Ishikawa (cell line): Measurements from ENCODE around the gene EBPL.
A peak's percentile ranks its signal among the peaks of the same experiment; 100 is the strongest.

Experiments used
- CEBPB ChIP-seq: IDR thresholded peaks from 2 replicates; pipeline ENCODE4 v1.6.1; 2012
- CREB1 ChIP-seq: IDR thresholded peaks from 2 replicates; pipeline ENCODE4 v1.6.1; 2012; ENCODE audit warnings: low read depth
- EGR1 ChIP-seq: IDR thresholded peaks from 2 replicates; pipeline ENCODE4 v1.6.1; 2012
- EP300 ChIP-seq: IDR thresholded peaks from 2 replicates; pipeline ENCODE4 v1.6.1; 2012; ENCODE audit warnings: borderline replicate concordance
- FOXM1 ChIP-seq: IDR thresholded peaks from 2 replicates; pipeline ENCODE4 v1.6.1; 2012; ENCODE audit warnings: low read depth, borderline replicate concordance
- NFIC ChIP-seq: IDR thresholded peaks from 2 replicates; pipeline ENCODE4 v1.6.1; 2012
- RAD21 ChIP-seq: IDR thresholded peaks from 2 replicates; pipeline ENCODE4 v1.6.1; 2012; ENCODE audit warnings: low read depth
- TAF1 ChIP-seq: IDR thresholded peaks from 2 replicates; pipeline ENCODE4 v1.6.1; 2012; ENCODE audit warnings: low read depth, mild to moderate bottlenecking
- TCF12 ChIP-seq: IDR thresholded peaks from 2 replicates; pipeline ENCODE4 v1.6.1; 2012; ENCODE audit warnings: low read depth
- TEAD4 ChIP-seq: IDR thresholded peaks from 2 replicates; pipeline ENCODE4 v1.6.1; 2012
- USF1 ChIP-seq: IDR thresholded peaks from 2 replicates; pipeline ENCODE4 v1.6.1; 2012
- YY1 ChIP-seq: IDR thresholded peaks from 2 replicates; pipeline ENCODE4 v1.6.1; 2012; ENCODE audit warnings: low read depth
- ZBTB7A ChIP-seq: IDR thresholded peaks from 2 replicates; pipeline ENCODE4 v1.6.1; 2012; ENCODE audit warnings: low read depth
- TF ChIP-seq, protein P1 (sequence below): IDR thresholded peaks from 2 replicates; pipeline ENCODE4 v1.6.1; 2012
- TF ChIP-seq, protein P2 (sequence below): IDR thresholded peaks from 2 replicates; pipeline ENCODE4 v1.6.1; 2012; ENCODE audit warnings: low read depth, mild to moderate bottlenecking

Gene EBPL

GRCh38 chr13:49653478-49653877, 37.8 kb downstream of the EBPL start:
- TF ChIP-seq FOXM1 (no peak), RAD21 (no peak), CREB1 (no peak), ZBTB7A (no peak), CEBPB (no peak), TEAD4 (no peak), TCF12 (no peak), YY1 (no peak), USF1 (no peak), NFIC (no peak), EP300 (no peak), EGR1 (no peak), TAF1 (no peak)
- TF ChIP-seq, protein P1, sequence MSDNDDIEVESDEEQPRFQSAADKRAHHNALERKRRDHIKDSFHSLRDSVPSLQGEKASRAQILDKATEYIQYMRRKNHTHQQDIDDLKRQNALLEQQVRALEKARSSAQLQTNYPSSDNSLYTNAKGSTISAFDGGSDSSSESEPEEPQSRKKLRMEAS, result no peak
- TF ChIP-seq, protein P2, sequence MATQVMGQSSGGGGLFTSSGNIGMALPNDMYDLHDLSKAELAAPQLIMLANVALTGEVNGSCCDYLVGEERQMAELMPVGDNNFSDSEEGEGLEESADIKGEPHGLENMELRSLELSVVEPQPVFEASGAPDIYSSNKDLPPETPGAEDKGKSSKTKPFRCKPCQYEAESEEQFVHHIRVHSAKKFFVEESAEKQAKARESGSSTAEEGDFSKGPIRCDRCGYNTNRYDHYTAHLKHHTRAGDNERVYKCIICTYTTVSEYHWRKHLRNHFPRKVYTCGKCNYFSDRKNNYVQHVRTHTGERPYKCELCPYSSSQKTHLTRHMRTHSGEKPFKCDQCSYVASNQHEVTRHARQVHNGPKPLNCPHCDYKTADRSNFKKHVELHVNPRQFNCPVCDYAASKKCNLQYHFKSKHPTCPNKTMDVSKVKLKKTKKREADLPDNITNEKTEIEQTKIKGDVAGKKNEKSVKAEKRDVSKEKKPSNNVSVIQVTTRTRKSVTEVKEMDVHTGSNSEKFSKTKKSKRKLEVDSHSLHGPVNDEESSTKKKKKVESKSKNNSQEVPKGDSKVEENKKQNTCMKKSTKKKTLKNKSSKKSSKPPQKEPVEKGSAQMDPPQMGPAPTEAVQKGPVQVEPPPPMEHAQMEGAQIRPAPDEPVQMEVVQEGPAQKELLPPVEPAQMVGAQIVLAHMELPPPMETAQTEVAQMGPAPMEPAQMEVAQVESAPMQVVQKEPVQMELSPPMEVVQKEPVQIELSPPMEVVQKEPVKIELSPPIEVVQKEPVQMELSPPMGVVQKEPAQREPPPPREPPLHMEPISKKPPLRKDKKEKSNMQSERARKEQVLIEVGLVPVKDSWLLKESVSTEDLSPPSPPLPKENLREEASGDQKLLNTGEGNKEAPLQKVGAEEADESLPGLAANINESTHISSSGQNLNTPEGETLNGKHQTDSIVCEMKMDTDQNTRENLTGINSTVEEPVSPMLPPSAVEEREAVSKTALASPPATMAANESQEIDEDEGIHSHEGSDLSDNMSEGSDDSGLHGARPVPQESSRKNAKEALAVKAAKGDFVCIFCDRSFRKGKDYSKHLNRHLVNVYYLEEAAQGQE, result no peak

DNA sequence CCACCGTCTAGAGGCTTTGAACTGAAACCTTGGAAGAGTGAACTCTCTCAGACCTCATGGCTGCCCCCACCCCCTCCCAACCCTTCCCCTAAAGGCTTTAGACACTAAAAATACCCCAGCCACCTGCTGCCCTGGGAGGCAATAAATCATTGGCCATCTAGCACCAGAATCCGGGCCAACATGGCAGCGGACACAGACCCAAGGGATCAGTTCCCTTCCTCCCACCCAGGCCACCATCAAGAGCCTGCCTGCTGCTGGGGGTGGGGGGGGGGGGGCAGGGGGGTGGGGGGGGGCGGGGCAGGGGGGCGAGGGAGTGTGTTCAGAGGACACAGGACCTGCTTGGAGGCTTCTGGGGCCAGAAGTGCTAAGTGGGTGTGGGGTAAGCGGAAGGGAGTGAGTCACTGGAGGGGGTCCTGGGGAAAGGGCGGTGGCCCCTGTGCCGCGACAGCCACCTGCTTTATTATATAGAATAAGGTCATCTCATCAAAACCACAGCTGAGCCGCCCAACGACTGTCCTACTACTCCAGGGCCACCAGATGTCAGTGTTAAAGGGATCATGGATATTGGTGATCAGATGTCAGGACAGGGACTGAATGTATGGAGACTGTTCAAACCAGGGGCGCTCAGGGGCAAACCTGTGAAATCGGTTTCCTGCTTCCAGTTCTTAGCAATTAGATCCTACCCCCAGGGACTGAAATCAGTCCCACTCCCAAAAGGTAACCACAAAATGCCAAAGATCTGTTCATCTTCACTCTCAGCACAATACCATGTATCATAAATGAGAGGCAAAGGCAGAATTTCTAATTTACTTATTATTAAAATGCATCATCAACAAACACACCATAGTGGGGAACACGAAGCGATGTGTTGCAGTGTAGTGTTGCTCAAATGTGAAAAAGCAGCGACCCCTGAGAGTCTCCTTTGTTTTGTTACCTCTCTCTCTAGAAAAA, 38.7 kb downstream of the EBPL start:
- TF ChIP-seq RAD21 (peak; percentile 60), NFIC (no peak)

DNA sequence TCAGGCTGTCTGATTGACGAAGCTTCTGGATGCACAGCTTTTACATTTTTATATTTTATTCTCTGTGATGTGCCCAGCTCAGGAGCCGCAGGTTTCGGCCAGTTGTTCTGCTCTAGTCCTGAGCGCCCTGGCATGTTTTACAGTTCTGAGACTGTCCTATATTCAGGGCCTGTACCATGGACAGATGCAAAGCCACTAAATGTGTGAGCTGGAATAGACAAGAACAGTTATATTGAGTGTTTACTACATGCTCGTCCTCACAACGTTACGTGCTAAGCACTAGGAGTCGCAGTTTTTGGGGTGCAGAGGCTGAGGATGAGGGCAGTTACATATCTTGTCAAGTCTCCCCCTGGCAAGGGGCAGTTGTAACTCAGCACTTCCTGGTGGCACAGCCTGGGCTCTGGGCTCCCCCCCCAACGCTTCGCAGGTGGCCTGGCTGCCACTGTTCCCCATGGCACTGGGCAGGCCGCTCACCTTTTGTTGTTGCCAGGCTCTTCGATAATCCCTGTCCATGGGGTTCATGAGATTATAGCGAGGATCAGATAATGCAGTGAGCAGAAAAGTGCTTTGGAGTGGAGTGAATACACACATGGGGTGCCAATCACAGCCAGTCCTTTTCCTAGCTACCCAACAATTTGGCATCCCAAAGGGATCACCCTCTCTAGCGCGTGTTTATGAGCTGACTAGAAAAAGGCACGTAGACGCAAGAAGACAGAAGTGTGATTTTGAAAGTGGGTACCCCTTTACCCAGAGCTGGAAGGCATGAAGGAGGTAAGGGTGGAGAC, 39.5 kb downstream of the EBPL start:
- TF ChIP-seq RAD21, result no peak
- TF ChIP-seq, protein P2, result peak; percentile 36; the same call in 1 of the 2 replicates

- TF ChIP-seq CEBPB (no peak), NFIC (no peak)
Measured at GRCh38 chr13:49649963-49650312, 41.3 kb downstream of the EBPL start.

DNA sequence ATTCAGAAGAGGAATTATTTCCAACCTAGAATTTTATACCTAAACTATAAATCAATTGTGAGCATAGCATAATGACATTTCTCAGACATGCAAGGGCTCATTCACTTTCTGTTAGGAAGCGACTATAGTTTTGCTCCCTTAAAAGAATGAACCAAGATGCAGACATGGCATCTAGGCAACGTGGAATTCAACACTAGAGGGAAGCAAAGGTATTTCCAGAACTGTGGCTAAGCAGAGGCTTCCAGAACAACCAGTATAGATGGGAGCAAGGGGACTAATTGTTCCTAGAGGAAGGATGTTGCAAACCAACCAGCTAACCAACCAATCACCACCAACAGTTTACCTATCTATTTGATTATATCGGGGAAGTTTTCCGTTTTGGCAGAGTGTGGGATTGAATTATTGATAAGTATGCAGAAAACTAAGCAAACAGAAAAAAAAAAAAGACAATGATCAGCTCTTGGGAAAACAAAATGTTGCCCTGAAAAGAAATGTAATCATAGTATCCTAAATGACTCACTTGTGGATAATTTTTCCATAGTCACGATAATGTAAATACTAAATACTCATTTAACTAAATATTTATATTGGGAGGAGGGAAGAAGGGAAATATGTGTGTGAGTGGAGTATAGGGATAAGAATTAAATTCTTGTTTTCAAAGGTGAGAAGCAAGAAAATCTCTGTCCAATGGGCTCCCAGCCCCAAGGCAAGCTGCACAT, 41.9 kb downstream of the EBPL start:
- TF ChIP-seq RAD21 (peak; percentile 64), EP300 (no peak)

- TF ChIP-seq NFIC (no peak), EGR1 (no peak), RAD21 (no peak), USF1 (no peak), CREB1 (no peak), TAF1 (no peak), EP300 (no peak), YY1 (no peak), TCF12 (no peak), ZBTB7A (no peak), TEAD4 (no peak)
- TF ChIP-seq, protein P1, result no peak
- TF ChIP-seq, protein P2, result no peak
Measured at GRCh38 chr13:49646688-49647087, 44.6 kb downstream of the EBPL start.
